Panc1 (cell line): Measurements from ENCODE around the gene CTRB2. TPM values are rescaled to one million over a fixed set of nuclear protein-coding genes. Genes with fewer than 3 reads are reported as not detected.

ENCODE experiments used
- ATAC-seq: fragments of 200-7000 bp; cut with Tn5 transposase; 2 replicates; pipeline ENCODE4 v1.9.1; 2020; ENCODE audit warnings: mild to moderate bottlenecking, moderate library complexity
- BruUV-seq: library from RNA; stranded (reverse); fragments of 400-500 nt; replicated peaks from 2 replicates; lab custom pipeline; 2021; lab: Mats Ljungman, UMichigan
- CTCF ChIA-PET: fragments of 300-600 bp; sonication (Branson Sonifier 250); formaldehyde crosslinking; loops from one replicate; lab custom pipeline; 2022; ENCODE audit warnings: antibody characterized with exemption; lab: Charles Lee
- POLR2A ChIA-PET: fragments of 300-600 bp; sonication (Branson Sonifier 250); formaldehyde crosslinking; loops from one replicate; lab custom pipeline; 2022; ENCODE audit warnings: antibody characterized with exemption; lab: Charles Lee
- DNase-seq: peaks from one replicate; pipeline ENCODE4 v3.0.0-alpha.2; 2010; ENCODE audit warnings: low read depth, low spot score
- H3K27ac ChIP-seq: 2 replicates; pipeline ENCODE4 v1.5.1; 2011; ENCODE audit warnings: mild to moderate bottlenecking, low read length, inconsistent platforms
- H3K27me3 ChIP-seq: fragments of 200-500 bp; sonication (Bioruptor generic); 2 replicates; pipeline ENCODE4 v1.6.0; 2014; ENCODE audit warnings: low read length, inconsistent platforms; ENCODE audit not compliant: control insufficient read depth, insufficient read depth
- H3K36me3 ChIP-seq: fragments of 200-500 bp; sonication (Bioruptor generic); 2 replicates; pipeline ENCODE4 v1.5.1; 2014; ENCODE audit warnings: inconsistent platforms, mild to moderate bottlenecking, low read length, moderate library complexity; ENCODE audit not compliant: control insufficient read depth, insufficient read depth
- H3K4me1 ChIP-seq: 2 replicates; pipeline ENCODE4 v1.5.1; 2011; ENCODE audit warnings: inconsistent platforms, mild to moderate bottlenecking, low read length, moderate library complexity; ENCODE audit not compliant: control insufficient read depth, insufficient read depth
- H3K4me3 ChIP-seq, 2 experiments: 2 replicates each; pipeline ENCODE4 v1.5.1; 2011 to 2012; ENCODE audit warnings: low read depth in 2 of 2, low read length in 2 of 2, mild to moderate bottlenecking in 2 of 2, inconsistent platforms in 1 of 2, moderate library complexity in 1 of 2
- H3K9me3 ChIP-seq: fragments of 200-500 bp; sonication (Bioruptor generic); 2 replicates; pipeline ENCODE4 v1.5.1; 2014; ENCODE audit warnings: low read depth, mild to moderate bottlenecking, inconsistent platforms, low read length, moderate library complexity; ENCODE audit not compliant: control insufficient read depth, insufficient read depth
- CTCF ChIP-seq: fragments of 450-650 bp; IDR thresholded peaks from 2 replicates; pipeline ENCODE4 v1.5.1; 2017; ENCODE audit warnings: mild to moderate bottlenecking
- POLR2AphosphoS5 ChIP-seq: IDR thresholded peaks from 2 replicates; pipeline ENCODE4 v1.6.1; 2012; ENCODE audit warnings: mild to moderate bottlenecking, low read depth, low read length, moderate library complexity
- REST ChIP-seq, 2 experiments: IDR thresholded peaks; 2 replicates each; pipeline ENCODE4 v1.6.1; 2011 to 2012; ENCODE audit warnings: low read depth in 2 of 2, control low read depth in 1 of 2, low read length in 1 of 2, mild to moderate bottlenecking in 1 of 2, moderate library complexity in 1 of 2; ENCODE audit not compliant: insufficient read depth in 1 of 2
- SIN3A ChIP-seq: IDR thresholded peaks from 2 replicates; pipeline ENCODE4 v1.6.1; 2012; ENCODE audit warnings: low read depth, mild to moderate bottlenecking, low read length, moderate library complexity, borderline replicate concordance; ENCODE audit not compliant: insufficient read depth
- TCF7L2 ChIP-seq: IDR thresholded peaks from 2 replicates; pipeline ENCODE4 v1.6.1; 2011; ENCODE audit warnings: mild to moderate bottlenecking, low read depth, low read length, inconsistent platforms
- in situ Hi-C: cut with HindIII; loops from 2 replicates; pipeline ENCODE4 v1.10.0; 2016; ENCODE audit warnings: low sequenced_read_pairs, low pct_unique_long_range_greater_than_20kb
- intact Hi-C: fragments of 100-400 bp; cut with micrococcal nuclease; formaldehyde crosslinking; loops from one replicate; pipeline ENCODE4 v1.10.0; 2022; ENCODE audit not compliant: unreplicated experiment
- total RNA-seq: library from RNA; stranded (reverse); gene quantifications from one replicate; pipeline ENCODE4 v1.2.1, GENCODE V29; 2021; ENCODE audit not compliant: unreplicated experiment

CTRB2 gene
- total RNA-seq, 1 experiment from 2014 or later, result 5.0 TPM

DNA sequence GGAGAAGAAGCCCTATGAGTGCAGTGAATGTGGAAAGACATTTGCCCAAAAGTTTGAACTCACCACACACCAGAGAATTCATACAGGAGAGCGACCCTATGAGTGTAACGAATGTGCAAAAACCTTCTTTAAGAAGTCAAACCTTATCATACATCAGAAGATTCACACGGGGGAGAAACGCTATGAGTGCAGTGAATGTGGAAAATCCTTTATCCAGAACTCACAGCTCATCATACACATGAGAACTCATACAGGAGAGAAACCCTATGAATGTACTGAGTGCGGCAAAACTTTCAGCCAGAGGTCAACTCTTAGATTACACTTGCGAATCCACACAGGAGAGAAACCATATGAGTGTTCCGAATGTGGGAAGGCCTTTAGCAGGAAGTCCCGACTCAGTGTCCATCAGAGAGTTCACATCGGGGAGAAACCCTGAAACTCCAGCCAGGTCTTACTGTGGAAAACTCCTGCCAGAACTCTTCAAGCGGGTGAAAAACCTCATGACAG is 37.0 kb downstream of the CTRB2 start:
- H3K4me3 ChIP-seq, result no peak overlapping the region
- H3K36me3 ChIP-seq, result no peaks in the 10 kb centered on the region; the same call in 1 of the 2 replicates
- ChIA-PET CTCF (no interaction called here), POLR2A (no interaction called here)
- no peaks in the 10 kb centered on the region for H3K4me1 ChIP-seq
- H3K9me3 ChIP-seq, result peaks cover 44% of the 10 kb centered on the region
- no peak for ATAC-seq
- H3K27me3 ChIP-seq, result no peaks in the 10 kb centered on the region
- intact Hi-C loops (no loop called here), in situ Hi-C loops (no loop called here)
- TF ChIP-seq TCF7L2, result no peak
- no peak for TF ChIP-seq POLR2AphosphoS5
- TF ChIP-seq REST (IDR thresholded peaks at IDR 0.05; ENCODE audit: insufficient read depth in 1 of 2, low read depth in 2 of 2, low read length in 1 of 2), result no peak
- TF ChIP-seq SIN3A, result no peak
- TF ChIP-seq CTCF, result no peak
- BruUV-seq, result no TSS peak
- no peak overlapping the region for H3K27ac ChIP-seq
- no peak for DNase-seq

- in situ Hi-C loops, result no loop called here
- intact Hi-C loops, result no loop called here
- H3K27me3 ChIP-seq, result no peaks in the 10 kb centered on the region
- no peak for DNase-seq
- no peak overlapping the region for H3K27ac ChIP-seq
- no peaks in the 10 kb centered on the region for H3K4me1 ChIP-seq
- TF ChIP-seq POLR2AphosphoS5, result no peak
- no peak for TF ChIP-seq SIN3A
- no peak for TF ChIP-seq CTCF
- TF ChIP-seq REST (IDR thresholded peaks at IDR 0.05; ENCODE audit: insufficient read depth in 1 of 2, low read depth in 2 of 2, low read length in 1 of 2), result no peak
- no peak for TF ChIP-seq TCF7L2
- BruUV-seq, result no TSS peak
- no peak overlapping the region for H3K4me3 ChIP-seq
- ChIA-PET POLR2A (no interaction called here), CTCF (no interaction called here)
- no peaks in the 10 kb centered on the region for H3K36me3 ChIP-seq
- H3K9me3 ChIP-seq, result peaks cover 7% of the 10 kb centered on the region; the same call in 1 of the 2 replicates
- ATAC-seq, result no peak
Observed at GRCh38 chr16:75160386-75160785, 46.6 kb downstream of the CTRB2 start.
